Calu3 (cell line): Measurements from ENCODE around the gene DGAT2. TPM values are rescaled to one million over a fixed set of nuclear protein-coding genes. Genes with fewer than 3 reads are reported as not detected.

Experiments
- BruUV-seq: library from RNA; stranded (reverse); fragments of 400-500 nt; replicated peaks from 2 replicates; lab custom pipeline; 2021; lab: Mats Ljungman, UMichigan
- CTCF ChIA-PET: fragments of 300-600 bp; sonication (Branson Sonifier 250); formaldehyde crosslinking; loops from one replicate; lab custom pipeline; 2022; ENCODE audit warnings: antibody characterized with exemption; lab: Charles Lee
- DNase-seq: peaks from one replicate; pipeline ENCODE4 v3.0.0; 2022
- H3K27ac Mint-ChIP-seq: one replicate; pipeline ENCODE4 v1.8.0; 2022; ENCODE audit warnings: mixed read lengths; ENCODE audit not compliant: unreplicated experiment
- H3K27me3 Mint-ChIP-seq: one replicate; pipeline ENCODE4 v1.8.0; 2022; ENCODE audit warnings: mixed read lengths; ENCODE audit not compliant: unreplicated experiment
- H3K36me3 Mint-ChIP-seq: one replicate; pipeline ENCODE4 v1.8.0; 2022; ENCODE audit warnings: mild to moderate bottlenecking, moderate library complexity, mixed read lengths; ENCODE audit not compliant: insufficient read depth, unreplicated experiment
- H3K4me1 Mint-ChIP-seq: one replicate; pipeline ENCODE4 v1.8.0; 2022; ENCODE audit warnings: mild to moderate bottlenecking, low read depth, mixed read lengths; ENCODE audit not compliant: unreplicated experiment
- H3K4me3 Mint-ChIP-seq: one replicate; pipeline ENCODE4 v1.8.0; 2022; ENCODE audit warnings: mild to moderate bottlenecking, low read depth, moderate library complexity, mixed read lengths; ENCODE audit not compliant: unreplicated experiment
- H3K9me3 Mint-ChIP-seq: one replicate; pipeline ENCODE4 v1.8.0; 2022; ENCODE audit warnings: low read depth, mixed read lengths; ENCODE audit not compliant: unreplicated experiment
- CTCF ChIP-seq: fragments of 200-600 bp; IDR thresholded peaks from one replicate; pipeline ENCODE4 v1.8.0; 2022; ENCODE audit warnings: antibody characterized with exemption; ENCODE audit not compliant: unreplicated experiment
- intact Hi-C: fragments of 100-400 bp; cut with micrococcal nuclease; formaldehyde crosslinking; loops from one replicate; pipeline ENCODE4 v1.10.0; 2022; ENCODE audit not compliant: unreplicated experiment
- total RNA-seq: library from RNA; stranded (reverse); gene quantifications from 2 replicates; pipeline ENCODE4 v1.2.3, GENCODE V29; 2022

The DGAT2 gene
- total RNA-seq, 1 experiment from 2014 or later, result 3.9 TPM

DNA sequence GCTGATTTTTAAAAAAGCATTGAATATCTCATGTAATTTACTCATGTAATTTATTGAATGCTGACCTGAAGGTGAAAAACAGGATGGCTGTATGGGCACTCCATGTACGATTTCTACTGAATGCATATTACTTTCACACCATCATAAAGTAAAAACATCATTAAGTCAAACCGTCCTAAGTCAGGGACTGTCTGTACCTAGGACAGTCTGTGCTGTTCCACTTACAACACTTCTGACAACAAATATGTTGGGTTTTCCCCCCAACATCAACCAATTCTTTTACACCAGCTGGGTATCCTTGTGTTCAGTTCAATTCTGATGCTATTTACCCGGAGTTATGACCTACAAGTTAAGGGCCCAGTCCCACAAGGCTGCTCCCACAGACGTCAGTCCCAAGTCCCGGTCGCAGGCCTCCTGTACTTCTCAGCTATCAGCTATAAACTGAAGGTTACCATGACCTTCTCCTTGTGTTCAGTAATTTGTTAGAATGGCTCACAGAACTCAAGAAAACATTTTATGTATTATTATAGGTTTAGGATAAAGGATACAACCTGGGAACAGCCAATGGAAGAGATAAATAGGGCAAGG lies 63.4 kb downstream of the DGAT2 start:
- Mint-ChIP-seq H3K27ac (no peak overlapping the region), H3K9me3 (no peaks in the 10 kb centered on the region), H3K4me1 (peaks cover 2% of the 10 kb centered on the region), H3K27me3 (no peaks in the 10 kb centered on the region), H3K4me3 (no peak overlapping the region), H3K36me3 (no peaks in the 10 kb centered on the region)
- CTCF ChIA-PET, result no interaction called here
- DNase-seq, result no peak
- intact Hi-C loops, result no loop called here
- BruUV-seq, result no TSS peak
- TF ChIP-seq CTCF, result no peak

DNA sequence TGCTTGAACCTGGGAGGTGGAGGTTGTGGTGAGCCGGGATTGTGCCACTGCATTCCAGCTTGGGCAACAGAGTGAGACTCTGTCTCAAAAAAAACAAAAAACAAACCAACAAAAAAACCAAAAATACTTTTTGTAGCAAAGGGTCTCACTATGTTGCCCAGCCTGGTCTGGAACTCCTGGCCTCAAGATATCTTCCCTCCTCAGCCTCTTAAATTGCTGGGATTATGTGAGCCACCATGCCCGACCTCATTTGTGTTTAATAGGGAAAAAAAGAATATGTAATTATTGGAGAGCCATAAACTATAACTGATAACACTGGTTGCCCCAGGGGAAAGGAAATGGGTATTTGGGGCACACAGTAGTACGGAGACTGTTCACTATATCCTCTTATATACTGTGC lies 66.2 kb downstream of the DGAT2 start:
- CTCF ChIA-PET, result no interaction called here

GRCh38 chr11:75836417-75836816 lies 67.8 kb downstream of the DGAT2 start:
- Mint-ChIP-seq H3K9me3 (no peaks in the 10 kb centered on the region), H3K27me3 (no peaks in the 10 kb centered on the region), H3K4me3 (no peak overlapping the region), H3K36me3 (no peaks in the 10 kb centered on the region), H3K4me1 (peaks cover 10% of the 10 kb centered on the region), H3K27ac (no peak overlapping the region)
- CTCF ChIA-PET, result interaction anchor here (0.6 to 1.0 kb wide), 2 partner anchors 12 to 407 kb away, joined by 5 read pairs; no protein-coding TSS in a partner anchor
- DNase-seq, result no peak
- intact Hi-C loops, result no loop called here
- no peak for TF ChIP-seq CTCF
- no TSS peak for BruUV-seq

More for the DNA sequence above, 66.2 kb downstream of the DGAT2 start:
- no TSS peak for BruUV-seq
- no peaks in the 10 kb centered on the region for H3K27me3 Mint-ChIP-seq
- intact Hi-C loops, result no loop called here
- no peak overlapping the region for H3K4me3 Mint-ChIP-seq
- H3K27ac Mint-ChIP-seq, result no peak overlapping the region
- no peaks in the 10 kb centered on the region for H3K9me3 Mint-ChIP-seq
- DNase-seq, result no peak
- no peak for TF ChIP-seq CTCF
- H3K36me3 Mint-ChIP-seq, result no peaks in the 10 kb centered on the region
- H3K4me1 Mint-ChIP-seq, result peaks cover 1% of the 10 kb centered on the region

DNA sequence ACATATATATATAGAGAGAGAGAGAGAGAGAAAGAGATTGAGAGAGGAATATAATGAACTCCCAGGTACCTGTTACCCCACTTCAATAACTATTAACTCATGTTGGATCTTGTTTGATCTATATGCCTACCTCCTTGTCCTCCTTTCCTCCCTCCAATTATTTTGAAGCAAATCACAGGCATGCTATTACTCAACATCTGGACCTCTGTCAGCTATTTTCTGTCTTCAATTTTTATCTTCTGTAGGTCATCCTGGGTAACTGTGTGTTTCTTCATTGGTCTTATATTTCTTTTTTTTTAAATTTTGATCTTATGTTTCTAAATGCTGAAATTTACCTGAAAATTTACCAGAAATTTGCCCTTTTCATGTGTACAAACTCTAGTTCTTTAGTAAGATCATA lies 71.3 kb downstream of the DGAT2 start:
- H3K27me3 Mint-ChIP-seq, result no peaks in the 10 kb centered on the region
- intact Hi-C loops, result no loop called here
- H3K27ac Mint-ChIP-seq, result no peak overlapping the region
- CTCF ChIA-PET, result no interaction called here
- no peak overlapping the region for H3K4me3 Mint-ChIP-seq
- TF ChIP-seq CTCF, result no peak
- DNase-seq, result no peak
- no peaks in the 10 kb centered on the region for H3K36me3 Mint-ChIP-seq
- no TSS peak for BruUV-seq
- peaks cover 10% of the 10 kb centered on the region for H3K4me1 Mint-ChIP-seq
- H3K9me3 Mint-ChIP-seq, result no peaks in the 10 kb centered on the region
